Activated naive CD8-positive, alpha-beta T cell treated with anti-CD3 and anti-CD28 coated beads, Interleukin-2, amount 50 U/mL, for 16 hours (primary cell): ENCODE results near the gene LRRC27.
"Not testable (repeated sequence)": the region's sequence is repeated elsewhere in the genome, so short reads cannot be mapped to it uniquely, and the experiment has no call there.

Experiments used
- DNase-seq: peaks from one replicate; pipeline ENCODE4 v3.0.0-alpha.2; 2020; ENCODE audit warnings: low read depth, low spot score

LRRC27 gene

DNA sequence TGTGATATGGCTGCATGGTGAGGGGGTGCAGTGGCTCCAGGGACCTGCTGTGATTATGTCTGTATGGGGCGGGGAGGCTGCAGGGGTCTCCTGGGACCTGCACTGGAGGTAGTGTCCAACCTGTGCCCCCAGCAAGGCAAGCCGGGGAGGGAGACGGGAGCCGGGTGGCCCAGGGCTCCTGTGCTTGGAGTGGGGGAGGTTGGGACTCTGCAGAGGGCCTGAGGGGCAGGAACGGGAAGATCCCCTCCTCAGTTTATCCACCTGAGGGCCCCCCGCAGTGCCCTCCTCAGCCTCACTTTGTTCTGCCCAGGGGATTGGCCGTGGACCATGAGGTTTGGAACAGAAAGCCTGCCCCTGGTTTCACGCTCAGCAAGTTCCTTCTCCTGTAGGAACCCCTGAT lies 42.2 kb downstream of the LRRC27 start:
- no peak for DNase-seq

DNA sequence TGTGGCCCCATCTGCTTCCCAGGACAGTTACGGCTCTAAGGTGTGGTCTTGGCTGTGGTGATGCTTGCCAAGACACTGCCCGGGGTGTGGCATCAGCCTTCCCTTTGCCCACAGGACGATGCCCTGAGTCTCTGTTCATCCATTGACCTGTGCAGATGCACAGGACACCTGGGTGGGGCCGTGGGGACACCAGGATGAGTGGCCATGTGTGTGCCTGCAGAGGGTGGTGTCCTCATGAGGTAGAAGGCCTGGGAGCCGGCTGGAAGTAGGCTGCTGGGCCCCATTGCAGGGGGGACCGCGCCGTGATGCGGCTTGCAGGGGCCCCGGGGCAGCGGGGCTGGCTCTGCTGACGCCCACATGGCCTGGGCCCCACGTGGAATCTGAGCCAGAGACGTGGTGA lies 42.6 kb downstream of the LRRC27 start:
- DNase-seq: no peak

DNA sequence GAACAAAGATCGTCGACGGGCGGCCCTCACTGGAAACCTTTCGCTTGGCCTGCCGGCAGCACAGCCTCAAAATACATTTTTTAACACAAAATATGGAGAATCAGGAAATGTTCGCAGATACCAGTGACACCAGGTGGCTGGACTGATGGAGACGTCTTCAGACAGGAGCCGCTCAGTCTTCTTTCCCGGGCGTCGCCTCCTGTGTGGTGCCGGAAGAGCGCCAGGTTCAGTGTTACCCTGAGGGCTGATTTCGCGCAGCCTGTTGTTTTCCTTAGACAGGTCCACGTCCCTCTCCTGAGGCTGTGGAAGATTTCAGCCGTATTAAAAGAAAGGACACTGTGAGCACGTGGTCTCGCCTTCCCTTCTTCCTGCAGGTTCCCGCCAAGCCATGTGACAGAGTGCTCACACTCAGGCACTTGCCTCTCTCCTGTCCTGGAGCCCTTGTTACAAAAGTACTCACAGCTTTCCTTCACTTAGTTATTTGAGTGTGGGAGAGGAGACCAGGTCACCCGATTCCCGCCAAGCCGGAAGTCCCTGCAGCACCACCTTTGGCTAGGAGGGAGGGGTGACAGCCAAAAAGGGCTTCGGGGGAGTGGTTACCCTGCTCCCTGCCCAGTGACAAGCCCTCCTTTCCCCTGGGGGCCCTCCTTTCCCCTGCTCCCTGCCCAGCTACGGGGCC lies 43.3 kb downstream of the LRRC27 start:
- no peak for DNase-seq

DNA sequence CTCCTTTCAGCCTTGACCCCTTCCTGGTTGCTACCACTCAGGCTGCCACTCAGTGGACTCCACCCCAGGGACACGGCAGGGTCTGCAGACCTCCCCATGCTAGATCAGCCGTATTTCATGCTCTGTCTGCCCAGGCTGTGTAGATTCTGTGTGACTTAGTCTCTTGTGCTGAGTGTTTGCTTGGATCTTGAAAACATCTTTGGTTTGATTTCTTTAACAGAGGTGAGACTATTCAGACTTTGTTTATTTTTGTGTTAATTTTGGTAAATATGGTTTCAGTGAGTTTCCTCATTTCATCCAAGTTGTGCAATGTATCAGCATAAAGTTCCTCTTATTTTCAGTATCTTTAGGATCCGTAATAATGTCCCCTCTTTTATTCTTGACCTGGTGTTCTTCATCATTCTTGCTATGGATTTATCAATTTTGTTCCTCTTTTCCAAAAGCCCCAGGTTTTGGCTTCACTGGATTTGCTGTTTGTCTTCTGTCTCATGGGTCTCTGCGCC lies 43.9 kb downstream of the LRRC27 start:
- DNase-seq: no peak

DNA sequence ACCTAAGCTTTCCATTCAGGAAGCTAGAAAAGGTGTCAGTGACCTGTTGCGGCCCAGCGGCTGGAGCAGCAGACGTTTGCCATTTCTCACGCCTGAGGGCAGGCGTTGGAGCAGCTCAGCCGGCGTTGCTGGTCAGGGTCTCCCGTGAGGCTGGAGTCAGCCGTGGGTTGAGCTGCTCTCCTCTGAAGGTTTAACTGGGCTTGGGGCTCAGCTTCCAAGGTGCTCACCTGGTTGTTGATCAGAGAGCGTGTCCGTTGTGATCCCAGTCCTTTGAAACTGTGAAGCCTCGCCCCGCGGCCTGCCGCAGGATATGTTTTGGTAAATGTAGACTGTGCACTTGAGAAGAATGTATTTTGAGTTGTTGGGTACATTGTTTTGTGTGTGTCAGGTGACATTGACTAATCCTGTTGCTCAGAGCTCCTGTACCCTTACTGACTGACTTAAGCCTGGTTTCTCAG lies 44.4 kb downstream of the LRRC27 start:
- no peak for DNase-seq

DNA sequence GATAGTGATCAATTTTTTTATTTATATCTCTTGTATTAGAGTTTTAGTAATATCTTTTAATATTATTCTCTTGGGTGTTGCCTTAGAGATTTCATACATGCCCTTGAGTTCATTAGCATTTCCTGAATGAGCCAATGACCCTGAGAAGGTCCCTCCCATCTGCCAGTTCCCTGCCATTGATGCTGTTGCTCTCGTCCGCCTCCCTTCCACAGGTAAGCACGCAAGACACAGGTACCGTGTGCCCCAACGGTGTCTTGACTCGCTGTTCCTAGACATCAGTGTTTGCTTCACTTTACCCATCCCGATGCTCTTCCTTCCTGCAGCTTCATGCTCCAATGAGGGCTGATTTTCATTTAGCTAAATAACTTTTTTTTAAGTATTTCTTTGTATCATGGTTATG lies 45.3 kb downstream of the LRRC27 start:
- no peak for DNase-seq

DNA sequence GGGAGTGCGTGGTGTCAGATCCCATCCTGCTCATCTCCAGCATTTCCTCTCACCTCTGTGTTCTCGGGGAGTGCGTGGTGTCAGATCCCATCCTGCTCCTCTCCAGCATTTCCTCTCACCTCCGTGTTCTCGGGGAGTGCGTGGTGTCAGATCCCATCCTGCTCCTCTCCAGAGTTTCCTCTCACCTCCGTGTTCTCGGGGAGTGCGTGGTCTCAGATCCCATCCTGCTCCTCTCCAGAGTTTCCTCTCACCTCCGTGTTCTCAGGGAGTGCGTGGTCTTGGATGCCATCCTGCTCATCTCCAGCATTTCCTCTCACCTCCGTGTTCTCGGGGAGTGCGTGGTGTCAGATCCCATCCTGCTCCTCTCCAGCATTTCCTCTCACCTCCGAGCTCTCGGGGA lies 47.0 kb downstream of the LRRC27 start:
- DNase-seq: not testable (repeated sequence)

DNA sequence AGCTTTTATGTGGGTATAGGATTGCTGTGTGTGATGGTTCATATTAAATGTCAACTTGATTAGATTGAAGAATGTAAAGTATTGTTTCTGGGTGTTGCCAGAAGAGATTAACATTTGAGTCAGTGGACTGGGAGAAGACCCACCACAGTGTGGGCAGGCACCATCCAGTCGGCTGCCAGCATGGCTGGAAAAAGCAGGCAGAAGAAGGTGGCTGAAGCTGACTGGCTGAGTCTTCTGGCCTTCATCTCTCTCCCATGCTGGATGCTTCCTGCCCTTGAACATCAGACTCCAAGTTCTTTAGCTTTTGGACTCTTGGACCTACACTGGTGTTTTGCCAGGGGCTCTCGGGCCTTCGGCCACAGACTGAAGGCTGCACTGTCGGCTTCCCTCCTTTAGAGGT lies 49.0 kb downstream of the LRRC27 start:
- DNase-seq: not testable (repeated sequence)

DNA sequence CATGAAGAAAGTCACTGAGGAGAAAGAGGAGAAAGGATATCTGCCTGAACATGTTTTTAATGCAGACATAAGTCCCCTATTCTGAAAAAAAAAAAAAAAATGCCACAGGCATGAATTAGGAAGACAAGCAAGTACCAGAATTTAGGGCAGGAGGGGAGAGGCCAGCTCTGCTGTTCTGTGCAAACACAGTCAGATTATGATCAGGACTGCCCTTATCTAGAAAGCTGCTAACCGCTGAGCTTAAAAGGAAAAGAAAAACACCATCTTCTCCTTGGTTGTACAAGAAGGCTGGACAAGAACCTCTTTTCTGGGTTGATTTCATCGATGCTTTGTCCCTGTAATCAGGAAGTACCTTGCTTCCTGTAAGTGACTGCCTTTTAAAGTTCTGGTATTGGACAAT lies 49.7 kb downstream of the LRRC27 start:
- DNase-seq: no peak

DNA sequence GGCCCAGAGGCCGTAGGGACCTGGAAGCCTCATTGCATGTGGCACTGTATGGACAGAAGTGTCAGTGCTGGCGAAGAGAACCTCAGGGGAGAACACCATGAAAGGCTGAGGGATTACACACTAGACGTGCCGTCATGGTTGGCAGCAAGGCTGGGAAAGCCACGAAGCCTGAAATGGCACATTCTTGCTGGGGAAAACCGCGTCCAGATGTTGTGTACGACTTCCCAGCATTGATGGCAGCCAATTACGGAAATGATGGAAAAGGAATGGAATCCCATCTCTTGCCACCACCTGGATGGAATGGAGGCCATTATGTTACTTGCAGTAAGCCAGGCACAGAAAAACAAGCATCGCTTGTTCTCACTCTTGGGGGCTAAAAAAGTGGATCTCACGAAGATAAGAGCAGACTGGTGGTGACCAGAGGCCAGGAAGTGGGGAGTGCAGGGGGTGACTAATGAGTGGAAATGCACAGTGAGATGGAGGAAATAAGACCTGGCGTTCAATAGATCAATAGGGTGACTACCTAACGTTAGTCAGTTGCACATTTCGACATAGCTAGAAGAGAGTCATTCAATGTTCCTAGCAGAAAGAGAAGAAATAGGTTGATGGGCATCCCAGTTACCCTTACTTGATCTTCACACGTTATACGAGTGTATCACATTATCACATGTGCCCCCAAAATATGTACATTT lies 50.4 kb downstream of the LRRC27 start:
- DNase-seq: no peak

DNA sequence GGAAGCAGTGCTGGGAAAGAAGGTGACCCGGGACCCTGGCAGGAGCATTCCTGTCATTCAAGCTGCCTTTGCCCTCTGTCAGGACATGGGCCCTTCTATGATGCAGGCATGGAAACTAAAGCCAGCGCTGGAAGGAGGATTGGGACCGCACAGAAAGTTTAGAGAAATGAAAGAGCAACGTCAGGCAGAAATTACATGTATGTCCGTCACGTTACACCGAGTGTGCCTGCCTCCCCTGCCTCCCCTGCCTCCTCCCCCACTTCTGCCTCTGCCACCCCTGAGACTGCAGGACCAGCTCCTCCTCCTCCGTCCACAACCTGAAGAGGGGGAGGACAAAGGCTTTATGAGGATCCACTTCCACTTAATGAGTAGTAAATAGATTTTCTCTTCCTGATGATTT lies 51.1 kb downstream of the LRRC27 start:
- no peak for DNase-seq

DNA sequence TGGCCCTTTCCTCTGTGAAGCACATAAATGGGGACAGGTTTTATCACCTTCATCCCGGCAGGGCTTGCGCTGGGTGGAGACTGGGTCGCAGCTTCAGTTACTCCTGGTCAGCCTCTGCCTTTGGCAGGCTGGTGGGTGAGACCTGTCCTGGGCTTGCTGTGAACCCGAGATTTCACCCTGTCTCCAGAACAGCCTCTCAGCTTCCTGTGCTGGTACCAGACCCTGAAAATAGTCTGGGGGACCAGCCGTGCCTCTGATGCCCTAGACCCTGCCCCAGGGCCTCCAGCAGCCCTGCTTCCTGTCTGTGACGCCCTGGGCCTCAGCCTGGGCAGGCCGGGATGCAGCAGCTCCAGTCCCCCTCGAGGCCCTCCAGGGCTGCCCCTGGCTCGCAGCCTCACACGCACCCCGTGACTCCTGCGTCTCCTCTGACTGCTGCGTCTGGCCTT lies 51.8 kb downstream of the LRRC27 start:
- no peak for DNase-seq

DNA sequence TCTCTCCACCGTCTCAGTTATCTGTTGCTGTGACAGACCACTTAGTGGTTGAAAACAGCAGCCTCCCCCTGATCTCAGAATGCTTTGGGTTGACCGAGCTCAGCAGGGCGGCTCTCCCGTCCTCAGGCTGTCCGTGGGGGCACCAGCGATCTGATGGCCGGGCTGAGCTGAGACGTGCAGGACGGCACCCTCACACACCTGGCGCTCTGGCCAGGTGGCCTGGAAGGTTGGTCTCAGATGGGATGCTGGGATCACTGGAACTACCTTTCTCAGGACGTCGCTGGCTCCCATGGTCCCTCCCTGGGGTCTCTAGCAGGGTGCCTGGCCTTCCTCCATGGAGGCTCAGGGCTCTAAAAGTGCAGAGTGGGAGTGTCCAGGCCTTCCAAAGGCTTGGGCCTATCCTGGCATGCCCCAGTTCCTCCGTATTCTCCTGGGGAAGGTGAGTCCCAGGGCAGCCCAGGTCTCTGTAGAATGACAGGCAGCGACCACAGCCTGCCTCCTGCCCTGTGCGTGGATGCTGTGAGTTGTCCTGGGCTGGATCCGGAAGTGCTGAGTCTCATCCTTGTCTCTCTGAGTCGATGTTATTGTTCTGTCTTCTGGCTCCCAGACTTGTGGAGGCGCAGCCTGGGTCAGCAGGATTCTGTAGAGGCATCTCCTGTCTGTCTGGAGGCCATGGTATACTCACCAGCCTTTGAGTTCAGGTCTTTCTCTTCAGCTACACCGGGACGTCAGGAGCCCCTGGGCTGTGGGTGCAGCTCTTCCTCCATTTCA lies 52.8 kb downstream of the LRRC27 start:
- DNase-seq: no peak

DNA sequence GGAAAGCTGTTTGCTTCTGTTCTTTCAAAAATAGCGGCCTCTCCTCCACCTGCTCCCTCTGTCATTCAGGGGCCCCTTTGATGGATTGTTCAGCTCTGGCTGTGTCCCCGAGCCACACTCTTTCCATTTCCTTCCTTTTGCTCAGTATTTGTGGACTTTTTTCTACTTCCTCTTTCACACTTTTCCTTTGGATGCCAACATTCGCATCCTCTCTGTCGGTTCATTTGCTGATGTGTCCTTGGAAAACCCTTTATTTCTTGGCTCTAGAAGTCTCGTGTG lies 53.3 kb downstream of the LRRC27 start:
- DNase-seq: no peak

DNA sequence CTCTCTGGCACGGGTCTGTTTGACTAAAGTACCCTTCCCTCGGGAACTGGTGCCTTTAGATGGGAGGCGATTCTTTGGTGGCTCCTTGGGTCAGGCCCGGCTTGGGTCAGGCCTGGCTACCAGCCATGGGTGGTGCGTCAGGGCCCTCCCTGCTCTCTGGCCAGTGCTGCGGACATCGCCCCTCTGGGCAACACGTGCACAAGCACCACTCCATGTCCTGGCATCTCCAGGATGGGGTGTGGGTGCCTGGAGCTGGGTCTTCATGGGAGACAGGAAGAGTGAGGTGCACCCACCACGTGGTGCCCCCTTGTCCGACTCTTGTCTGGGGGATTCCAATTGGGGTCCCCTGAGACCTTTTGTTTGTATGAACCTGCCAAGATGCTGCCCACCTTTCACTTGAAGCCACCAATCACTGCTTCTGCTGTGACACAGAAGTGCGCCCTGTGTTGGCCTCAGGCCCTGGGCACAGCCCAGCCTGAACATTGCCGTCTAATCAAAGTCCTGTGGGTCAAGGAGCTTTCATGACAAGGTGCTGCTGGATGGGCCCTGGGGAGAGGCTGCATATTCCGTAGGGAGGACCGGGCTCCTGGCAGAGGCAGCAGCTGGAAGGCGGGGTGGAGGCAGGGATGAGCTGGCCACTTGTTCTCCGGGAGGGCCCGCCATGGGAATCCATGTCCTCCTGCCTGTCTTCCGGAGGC lies 53.9 kb downstream of the LRRC27 start:
- DNase-seq: no peak

DNA sequence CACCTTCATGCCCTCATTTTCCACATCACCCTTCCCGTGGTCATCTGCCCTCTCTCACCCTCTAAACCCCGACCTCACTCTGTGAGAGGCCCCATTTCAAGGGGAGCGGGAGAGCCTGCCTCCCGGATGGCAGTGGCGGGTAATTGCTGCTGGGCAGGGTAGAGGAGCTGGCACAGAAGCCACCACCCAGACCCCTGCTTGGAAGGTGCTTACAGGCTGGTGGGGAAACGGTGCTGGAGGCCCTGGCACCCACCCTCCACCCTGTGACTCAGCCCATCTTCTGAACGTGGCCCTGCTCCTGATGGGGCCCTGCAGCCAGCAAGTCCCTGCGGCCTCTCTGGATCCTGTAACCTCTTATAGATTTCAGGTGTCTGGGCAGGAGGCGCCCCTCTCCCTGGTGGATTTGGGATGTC lies 54.4 kb downstream of the LRRC27 start:
- no peak for DNase-seq

DNA sequence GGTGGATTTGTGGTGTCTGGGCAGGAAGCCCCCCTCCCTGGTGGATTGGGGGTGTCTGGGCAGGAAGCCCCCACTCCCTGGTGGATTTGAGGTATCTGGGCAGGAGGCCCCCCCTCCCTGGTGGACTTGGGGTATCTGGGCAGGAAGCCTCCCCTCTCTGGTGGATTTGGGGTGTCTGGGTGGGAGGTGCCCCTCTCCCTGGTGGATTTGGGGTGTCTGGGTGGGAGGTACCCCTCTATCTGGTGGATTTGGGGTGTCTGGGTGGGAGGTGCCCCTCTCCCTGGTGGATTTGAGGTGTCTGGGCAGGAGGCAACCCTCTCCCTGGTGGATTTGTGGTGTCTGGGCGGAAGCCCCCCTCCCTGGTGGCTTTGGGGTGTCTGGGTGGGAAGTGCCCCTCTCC lies 54.9 kb downstream of the LRRC27 start:
- not testable (repeated sequence) for DNase-seq

DNA sequence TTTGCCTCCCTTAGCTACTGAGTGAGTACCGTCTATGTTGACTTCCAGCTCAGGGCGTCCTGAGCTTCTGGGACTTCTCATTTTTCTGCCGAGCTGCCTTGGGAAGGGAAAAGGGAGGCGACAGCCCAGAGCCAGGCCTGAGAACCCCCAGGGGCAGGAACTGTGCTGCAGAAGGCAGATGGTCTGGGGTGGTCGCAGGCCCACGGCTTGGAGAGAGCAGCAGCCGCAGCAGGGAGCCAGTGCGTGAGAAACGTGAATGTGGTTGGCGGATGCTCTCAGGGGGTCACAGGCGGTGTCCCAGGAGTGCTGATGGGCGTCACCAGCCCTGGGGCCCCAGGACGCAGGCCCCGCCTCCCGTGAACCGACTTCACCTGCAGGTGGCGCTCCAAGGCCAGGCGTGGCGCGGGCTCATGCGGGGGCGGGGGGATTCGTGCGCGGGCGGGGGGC lies 55.8 kb downstream of the LRRC27 start:
- peak; percentile 53 for DNase-seq

DNA sequence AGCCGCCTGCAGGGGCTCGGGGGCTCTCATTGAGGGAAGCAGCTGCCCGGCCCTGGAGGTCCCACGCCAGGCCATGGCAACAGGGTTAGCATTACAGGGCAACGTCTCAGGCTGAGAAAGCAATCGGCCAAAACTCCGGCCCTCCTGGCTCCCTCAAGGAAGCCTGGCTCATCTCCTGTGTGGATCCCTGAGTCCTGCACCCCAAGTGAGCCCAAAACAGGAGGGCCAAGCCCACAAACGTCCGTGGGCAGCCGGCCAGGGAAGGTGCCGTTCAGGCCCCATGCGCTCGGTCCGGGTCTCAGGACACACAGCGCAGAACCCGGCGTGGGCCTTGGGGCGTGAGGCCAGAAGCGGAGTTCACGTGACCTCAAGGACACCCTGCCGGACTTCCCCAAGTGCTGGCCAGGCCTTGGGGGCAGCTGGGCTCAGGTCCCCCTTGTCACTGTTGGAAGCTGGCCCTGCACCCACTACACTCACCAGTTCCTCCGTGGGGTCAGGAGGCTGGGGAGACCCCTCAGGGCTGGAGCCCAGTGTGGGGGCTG lies 57.0 kb downstream of the LRRC27 start:
- DNase-seq: no peak

DNA sequence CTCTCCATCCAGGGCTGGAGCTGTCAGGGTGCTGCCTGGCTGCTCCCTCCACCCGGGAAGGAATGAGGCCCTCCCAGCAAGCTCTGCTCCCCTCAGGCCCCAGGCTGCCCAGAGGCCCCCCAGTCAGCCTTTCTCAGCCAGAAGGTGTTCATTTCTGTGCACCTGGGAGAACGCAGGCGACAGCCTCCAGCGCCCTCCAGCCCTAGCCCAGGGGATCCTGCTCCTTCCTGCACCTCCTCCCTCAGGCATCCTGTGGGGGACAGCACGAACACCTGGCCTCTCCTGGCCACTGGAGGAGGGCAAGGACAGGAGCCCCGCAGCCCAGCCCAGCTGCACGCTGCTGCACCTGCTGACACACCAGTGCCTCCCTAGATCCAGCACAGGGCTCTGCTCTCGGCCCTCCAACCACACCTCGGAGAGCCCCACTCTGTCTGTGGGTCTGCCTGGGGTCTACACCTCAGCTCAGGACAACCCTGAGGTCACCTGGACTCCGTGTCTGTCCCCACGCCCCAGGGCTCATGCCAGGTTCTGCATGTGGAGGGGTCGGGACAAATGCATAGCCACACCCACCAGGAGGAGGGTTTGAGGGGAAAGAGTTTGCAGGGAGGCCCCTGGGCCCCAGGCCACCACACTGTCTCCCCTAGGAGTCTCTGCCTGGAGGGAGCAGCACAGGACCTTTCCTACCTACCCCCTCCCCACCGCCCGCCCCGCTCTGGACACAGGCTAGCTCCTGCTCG lies 57.6 kb downstream of the LRRC27 start:
- no peak for DNase-seq
